ENCODE measurements around the gene TBC1D22A.

- TF ChIP-seq CTCF (IDR thresholded peaks at IDR 0.05; ENCODE audit: poor library complexity) (no peak), EZH2phosphoT487 (IDR thresholded peaks at IDR 0.05; ENCODE audit: low read depth, severe bottlenecking, unreplicated experiment) (no peak), EZH2 (IDR thresholded peaks at IDR 0.05; ENCODE audit: borderline replicate concordance) (no peak)
Measured at GRCh38 chr22:46753360-46753759, 9.1 kb upstream of the TBC1D22A start.
